SK-N-MC (cell line): ENCODE data around the gene TBC1D20.

Experiments
- EZH2 ChIP-seq: fragments of 200-600 bp; sonication (generic); IDR thresholded peaks from one replicate; pipeline ENCODE4 v1.6.1; 2017; ENCODE audit warnings: antibody characterized with exemption
- POLR2AphosphoS5 ChIP-seq: IDR thresholded peaks from 2 replicates; pipeline ENCODE4 v1.6.1; 2012; ENCODE audit warnings: mild to moderate bottlenecking, low read depth, low read length, borderline replicate concordance

GRCh38 chr20:400454-401275 lies 61.7 kb downstream of the TBC1D20 start:
- TF ChIP-seq EZH2 (no peak), POLR2AphosphoS5 (no peak)
